GM23338 (cell line): ENCODE measurements around the gene RPL41. TPM values are rescaled to one million over a fixed set of nuclear protein-coding genes. Genes with fewer than 3 reads are reported as not detected.

Experiments used
- ATAC-seq: fragments of 200-7000 bp; cut with Tn5 transposase; 3 replicates; pipeline ENCODE4 v1.9.1; 2020
- DNase-seq: peaks from one replicate; pipeline ENCODE4 v3.0.0-alpha.2; 2015; ENCODE audit warnings: low spot score
- H2AFZ ChIP-seq: fragments of 200-600 bp; sonication (generic); 2 replicates; pipeline ENCODE4 v1.8.0; 2016; ENCODE audit warnings: antibody characterized with exemption, mild to moderate bottlenecking, moderate library complexity
- H3F3A ChIP-seq: fragments of 200-600 bp; sonication (generic); replicated peaks from 2 replicates; pipeline ENCODE4 v1.8.0; 2017; ENCODE audit warnings: antibody characterized with exemption, mixed run types, low read depth
- H3K27ac ChIP-seq: fragments of 200-600 bp; sonication (generic); 2 replicates; pipeline ENCODE4 v1.6.1; 2016; ENCODE audit warnings: low read depth
- H3K27me3 ChIP-seq: fragments of 200-600 bp; sonication (generic); 2 replicates; pipeline ENCODE4 v1.8.0; 2016; ENCODE audit warnings: mild to moderate bottlenecking, mixed run types, moderate library complexity; ENCODE audit not compliant: insufficient read depth
- H3K36me3 ChIP-seq: fragments of 200-600 bp; sonication (generic); 2 replicates; pipeline ENCODE4 v1.8.0; 2016; ENCODE audit warnings: mild to moderate bottlenecking; ENCODE audit not compliant: insufficient read depth
- H3K4me1 ChIP-seq: fragments of 200-600 bp; sonication (generic); 2 replicates; pipeline ENCODE4 v1.8.0; 2016; ENCODE audit warnings: mild to moderate bottlenecking, moderate library complexity; ENCODE audit not compliant: insufficient read depth
- H3K4me2 ChIP-seq: fragments of 200-600 bp; sonication (generic); 2 replicates; pipeline ENCODE4 v1.7.1; 2017; ENCODE audit warnings: mixed run types
- H3K4me3 ChIP-seq: fragments of 200-600 bp; sonication (generic); 2 replicates; pipeline ENCODE4 v1.6.1; 2016; ENCODE audit warnings: mixed run types
- H3K79me2 ChIP-seq: fragments of 200-600 bp; sonication (generic); replicated peaks from 2 replicates; pipeline ENCODE4 v1.8.0; 2017; ENCODE audit warnings: mild to moderate bottlenecking; ENCODE audit not compliant: insufficient read depth
- H3K9me2 ChIP-seq: fragments of 200-600 bp; sonication (generic); 2 replicates; pipeline ENCODE4 v1.8.0; 2017; ENCODE audit not compliant: insufficient read depth
- H4K20me1 ChIP-seq: fragments of 200-600 bp; sonication (generic); replicated peaks from 2 replicates; pipeline ENCODE4 v1.8.0; 2017; ENCODE audit warnings: mild to moderate bottlenecking; ENCODE audit not compliant: insufficient read depth
- H3K27ac Mint-ChIP-seq: 2 replicates; pipeline ENCODE4 v1.8.0; 2020; ENCODE audit warnings: inconsistent platforms, mild to moderate bottlenecking, moderate library complexity, mixed read lengths
- H3K27me3 Mint-ChIP-seq: 3 replicates; pipeline ENCODE4 v1.8.0; 2022; ENCODE audit warnings: low read depth, mild to moderate bottlenecking, moderate library complexity, mixed read lengths, inconsistent platforms; ENCODE audit not compliant: insufficient read depth, poor library complexity
- H3K36me3 Mint-ChIP-seq: 3 replicates; pipeline ENCODE4 v1.8.0; 2021; ENCODE audit warnings: low read depth, mild to moderate bottlenecking, inconsistent platforms, moderate library complexity, mixed read lengths
- H3K4me1 Mint-ChIP-seq: 3 replicates; pipeline ENCODE4 v1.8.0; 2020; ENCODE audit warnings: mild to moderate bottlenecking, inconsistent platforms, mixed read lengths
- H3K4me3 Mint-ChIP-seq: 3 replicates; pipeline ENCODE4 v1.8.0; 2021; ENCODE audit warnings: moderate library complexity, mild to moderate bottlenecking, inconsistent platforms, mixed read lengths
- H3K9me3 Mint-ChIP-seq: 3 replicates; pipeline ENCODE4 v1.8.0; 2020; ENCODE audit warnings: moderate library complexity, mild to moderate bottlenecking, inconsistent platforms, mixed read lengths
- CREB1 ChIP-seq: fragments of 250-450 bp; sonication (Bioruptor Pico); IDR thresholded peaks from 2 replicates; pipeline ENCODE4 v1.5.0; 2020; ENCODE audit warnings: low read depth, mild to moderate bottlenecking, moderate library complexity
- EZH2 ChIP-seq: fragments of 200-600 bp; sonication (generic); IDR thresholded peaks from one replicate; pipeline ENCODE4 v1.8.0; 2017; ENCODE audit warnings: antibody characterized with exemption, mild to moderate bottlenecking, low read depth; ENCODE audit not compliant: unreplicated experiment
- EZH2phosphoT487 ChIP-seq: fragments of 200-600 bp; sonication (generic); IDR thresholded peaks from one replicate; pipeline ENCODE4 v1.8.1; 2018; ENCODE audit warnings: antibody characterized with exemption; ENCODE audit not compliant: unreplicated experiment
- JUNB ChIP-seq: IDR thresholded peaks from one replicate; pipeline ENCODE4 v1.6.1; 2016; ENCODE audit warnings: antibody characterized with exemption; ENCODE audit not compliant: unreplicated experiment
- NANOG ChIP-seq: IDR thresholded peaks from 2 replicates; pipeline ENCODE4 v1.6.1; 2016; ENCODE audit warnings: antibody characterized with exemption, borderline replicate concordance
- STAT1 ChIP-seq: IDR thresholded peaks from one replicate; pipeline ENCODE4 v1.6.1; 2016; ENCODE audit warnings: antibody characterized with exemption; ENCODE audit not compliant: unreplicated experiment
- ZNF331 ChIP-seq: fragments of 250-450 bp; sonication (Bioruptor Pico); IDR thresholded peaks from 2 replicates; pipeline ENCODE4 v1.5.0; 2020; ENCODE audit warnings: low read depth, mild to moderate bottlenecking, moderate library complexity
- polyA plus RNA-seq: library from polyadenylated mRNA; unstranded; fragments of >200 nt; fragmentation: Nextera tagmentation; extraction: Ambion mirVana; gene quantifications from 2 replicates; pipeline ENCODE4 v1.2.1, GENCODE V29; 2016
- total RNA-seq: library from RNA; depleted of rRNA; stranded (reverse); fragments of >200 nt; shearing (Covaris generic); gene quantifications from 2 replicates; pipeline ENCODE4 v1.2.3, GENCODE V29; 2014
- TF ChIP-seq, protein P1 (sequence below): fragments of 250-450 bp; sonication (Bioruptor Pico); IDR thresholded peaks from 2 replicates; pipeline ENCODE4 v1.5.0; 2020; ENCODE audit warnings: mild to moderate bottlenecking, moderate library complexity
- TF ChIP-seq, protein P2 (sequence below), 2 experiments: fragments of 200-600 bp in 1 of 2; sonication (generic) in 1 of 2; conservative IDR thresholded peaks; 2 replicates each; pipeline versions ENCODE4 v1.5.1 to v1.6.1; 2016 to 2017; ENCODE audit warnings: antibody characterized with exemption in 2 of 2, low read depth in 2 of 2, mild to moderate bottlenecking in 2 of 2, moderate library complexity in 1 of 2
- TF ChIP-seq, protein P3 (sequence below): IDR thresholded peaks from one replicate; pipeline ENCODE4 v1.6.1; 2018; ENCODE audit warnings: antibody characterized with exemption; ENCODE audit not compliant: unreplicated experiment

The RPL41 gene
- total and polyA plus RNA-seq, 2 experiments from 2014 or later, result 2,039 to 3,875 TPM

DNA sequence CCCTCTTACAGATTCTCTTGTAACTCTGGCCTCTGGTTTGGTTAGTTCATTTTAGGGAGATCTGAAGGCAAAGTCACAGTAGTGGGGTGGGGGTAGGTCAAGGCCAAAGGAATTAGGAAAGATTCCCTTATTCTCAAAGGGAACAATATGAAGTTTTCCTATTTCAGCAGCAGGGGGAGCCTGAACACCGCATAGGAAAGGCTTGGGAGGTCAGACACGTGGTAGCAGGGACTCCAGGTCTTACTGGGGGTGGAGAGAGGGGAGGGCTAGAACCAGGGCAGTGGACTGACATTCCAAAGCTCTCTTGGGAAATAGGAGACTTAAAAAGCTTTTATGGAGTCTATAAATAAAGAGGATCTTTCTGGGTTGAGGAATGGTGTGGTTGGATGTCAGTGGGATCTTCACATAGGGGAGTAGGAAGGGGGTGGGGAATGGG, 2.9 kb downstream of the RPL41 start (continued):
- TF ChIP-seq, protein P1, sequence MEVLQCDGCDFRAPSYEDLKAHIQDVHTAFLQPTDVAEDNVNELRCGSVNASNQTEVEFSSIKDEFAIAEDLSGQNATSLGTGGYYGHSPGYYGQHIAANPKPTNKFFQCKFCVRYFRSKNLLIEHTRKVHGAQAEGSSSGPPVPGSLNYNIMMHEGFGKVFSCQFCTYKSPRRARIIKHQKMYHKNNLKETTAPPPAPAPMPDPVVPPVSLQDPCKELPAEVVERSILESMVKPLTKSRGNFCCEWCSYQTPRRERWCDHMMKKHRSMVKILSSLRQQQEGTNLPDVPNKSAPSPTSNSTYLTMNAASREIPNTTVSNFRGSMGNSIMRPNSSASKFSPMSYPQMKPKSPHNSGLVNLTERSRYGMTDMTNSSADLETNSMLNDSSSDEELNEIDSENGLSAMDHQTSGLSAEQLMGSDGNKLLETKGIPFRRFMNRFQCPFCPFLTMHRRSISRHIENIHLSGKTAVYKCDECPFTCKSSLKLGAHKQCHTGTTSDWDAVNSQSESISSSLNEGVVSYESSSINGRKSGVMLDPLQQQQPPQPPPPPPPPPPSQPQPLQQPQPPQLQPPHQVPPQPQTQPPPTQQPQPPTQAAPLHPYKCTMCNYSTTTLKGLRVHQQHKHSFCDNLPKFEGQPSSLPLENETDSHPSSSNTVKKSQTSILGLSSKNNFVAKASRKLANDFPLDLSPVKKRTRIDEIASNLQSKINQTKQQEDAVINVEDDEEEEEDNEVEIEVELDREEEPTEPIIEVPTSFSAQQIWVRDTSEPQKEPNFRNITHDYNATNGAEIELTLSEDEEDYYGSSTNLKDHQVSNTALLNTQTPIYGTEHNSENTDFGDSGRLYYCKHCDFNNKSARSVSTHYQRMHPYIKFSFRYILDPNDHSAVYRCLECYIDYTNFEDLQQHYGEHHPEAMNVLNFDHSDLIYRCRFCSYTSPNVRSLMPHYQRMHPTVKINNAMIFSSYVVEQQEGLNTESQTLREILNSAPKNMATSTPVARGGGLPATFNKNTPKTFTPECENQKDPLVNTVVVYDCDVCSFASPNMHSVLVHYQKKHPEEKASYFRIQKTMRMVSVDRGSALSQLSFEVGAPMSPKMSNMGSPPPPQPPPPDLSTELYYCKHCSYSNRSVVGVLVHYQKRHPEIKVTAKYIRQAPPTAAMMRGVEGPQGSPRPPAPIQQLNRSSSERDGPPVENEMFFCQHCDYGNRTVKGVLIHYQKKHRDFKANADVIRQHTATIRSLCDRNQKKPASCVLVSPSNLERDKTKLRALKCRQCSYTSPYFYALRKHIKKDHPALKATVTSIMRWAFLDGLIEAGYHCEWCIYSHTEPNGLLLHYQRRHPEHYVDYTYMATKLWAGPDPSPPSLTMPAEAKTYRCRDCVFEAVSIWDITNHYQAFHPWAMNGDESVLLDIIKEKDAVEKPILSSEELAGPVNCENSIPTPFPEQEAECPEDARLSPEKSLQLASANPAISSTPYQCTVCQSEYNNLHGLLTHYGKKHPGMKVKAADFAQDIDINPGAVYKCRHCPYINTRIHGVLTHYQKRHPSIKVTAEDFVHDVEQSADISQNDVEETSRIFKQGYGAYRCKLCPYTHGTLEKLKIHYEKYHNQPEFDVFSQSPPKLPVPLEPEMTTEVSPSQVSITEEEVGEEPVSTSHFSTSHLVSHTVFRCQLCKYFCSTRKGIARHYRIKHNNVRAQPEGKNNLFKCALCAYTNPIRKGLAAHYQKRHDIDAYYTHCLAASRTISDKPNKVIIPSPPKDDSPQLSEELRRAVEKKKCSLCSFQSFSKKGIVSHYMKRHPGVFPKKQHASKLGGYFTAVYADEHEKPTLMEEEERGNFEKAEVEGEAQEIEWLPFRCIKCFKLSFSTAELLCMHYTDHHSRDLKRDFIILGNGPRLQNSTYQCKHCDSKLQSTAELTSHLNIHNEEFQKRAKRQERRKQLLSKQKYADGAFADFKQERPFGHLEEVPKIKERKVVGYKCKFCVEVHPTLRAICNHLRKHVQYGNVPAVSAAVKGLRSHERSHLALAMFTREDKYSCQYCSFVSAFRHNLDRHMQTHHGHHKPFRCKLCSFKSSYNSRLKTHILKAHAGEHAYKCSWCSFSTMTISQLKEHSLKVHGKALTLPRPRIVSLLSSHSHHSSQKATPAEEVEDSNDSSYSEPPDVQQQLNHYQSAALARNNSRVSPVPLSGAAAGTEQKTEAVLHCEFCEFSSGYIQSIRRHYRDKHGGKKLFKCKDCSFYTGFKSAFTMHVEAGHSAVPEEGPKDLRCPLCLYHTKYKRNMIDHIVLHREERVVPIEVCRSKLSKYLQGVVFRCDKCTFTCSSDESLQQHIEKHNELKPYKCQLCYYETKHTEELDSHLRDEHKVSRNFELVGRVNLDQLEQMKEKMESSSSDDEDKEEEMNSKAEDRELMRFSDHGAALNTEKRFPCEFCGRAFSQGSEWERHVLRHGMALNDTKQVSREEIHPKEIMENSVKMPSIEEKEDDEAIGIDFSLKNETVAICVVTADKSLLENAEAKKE (CRISPR knock-in tag), result no peak
- TF ChIP-seq STAT1 (no peak), EZH2phosphoT487 (no peak)
- TF ChIP-seq, protein P2, sequence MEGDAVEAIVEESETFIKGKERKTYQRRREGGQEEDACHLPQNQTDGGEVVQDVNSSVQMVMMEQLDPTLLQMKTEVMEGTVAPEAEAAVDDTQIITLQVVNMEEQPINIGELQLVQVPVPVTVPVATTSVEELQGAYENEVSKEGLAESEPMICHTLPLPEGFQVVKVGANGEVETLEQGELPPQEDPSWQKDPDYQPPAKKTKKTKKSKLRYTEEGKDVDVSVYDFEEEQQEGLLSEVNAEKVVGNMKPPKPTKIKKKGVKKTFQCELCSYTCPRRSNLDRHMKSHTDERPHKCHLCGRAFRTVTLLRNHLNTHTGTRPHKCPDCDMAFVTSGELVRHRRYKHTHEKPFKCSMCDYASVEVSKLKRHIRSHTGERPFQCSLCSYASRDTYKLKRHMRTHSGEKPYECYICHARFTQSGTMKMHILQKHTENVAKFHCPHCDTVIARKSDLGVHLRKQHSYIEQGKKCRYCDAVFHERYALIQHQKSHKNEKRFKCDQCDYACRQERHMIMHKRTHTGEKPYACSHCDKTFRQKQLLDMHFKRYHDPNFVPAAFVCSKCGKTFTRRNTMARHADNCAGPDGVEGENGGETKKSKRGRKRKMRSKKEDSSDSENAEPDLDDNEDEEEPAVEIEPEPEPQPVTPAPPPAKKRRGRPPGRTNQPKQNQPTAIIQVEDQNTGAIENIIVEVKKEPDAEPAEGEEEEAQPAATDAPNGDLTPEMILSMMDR (conservative IDR thresholded peaks at IDR 0.05; ENCODE audit: low read depth in 2 of 2), result peak; percentile 82 to 92

DNA sequence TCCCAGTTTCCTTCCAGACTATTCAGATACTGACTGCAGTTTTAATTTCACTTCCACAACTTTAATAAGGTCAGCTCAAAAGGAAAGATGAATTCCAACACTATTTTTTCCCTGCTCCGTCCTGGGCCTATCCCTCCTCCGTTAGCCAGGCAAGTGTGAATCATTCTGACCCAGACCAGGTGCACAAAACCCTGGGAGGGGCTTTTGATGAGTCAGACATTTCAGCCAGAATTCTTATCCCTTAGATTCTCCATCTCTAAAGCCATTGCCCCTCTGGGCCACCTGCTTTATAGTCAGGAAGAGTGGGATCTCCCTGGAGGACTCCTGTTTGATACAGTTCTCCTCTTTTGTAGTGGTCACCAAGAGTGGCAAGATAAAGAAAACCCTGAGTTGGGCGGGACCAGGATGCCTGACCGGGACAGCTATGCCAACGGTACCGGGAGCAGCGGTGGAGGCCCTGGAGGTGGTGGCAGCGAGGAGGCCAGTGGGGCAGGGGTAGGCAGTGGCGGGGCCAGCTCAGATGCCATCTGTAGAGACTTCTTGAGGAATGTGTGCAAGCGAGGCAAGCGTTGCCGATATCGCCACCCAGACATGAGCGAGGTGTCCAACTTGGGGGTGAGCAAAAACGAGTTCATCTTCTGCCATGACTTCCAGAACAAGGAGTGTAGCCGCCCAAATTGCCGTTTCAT, 3.9 kb downstream of the RPL41 start:
- Mint-ChIP-seq H3K9me3 (peaks cover 6% of the 10 kb centered on the region; the same call in 2 of the 3 replicates), H3K4me3 (peak overlapping the region; percentile 37; the same call in 1 of the 3 replicates), H3K27me3 (peaks cover 19% of the 10 kb centered on the region), H3K27ac (no peak overlapping the region), H3K36me3 (peaks cover 33% of the 10 kb centered on the region), H3K4me1 (peaks cover 18% of the 10 kb centered on the region)
- H3K79me2 ChIP-seq, result peaks cover 12% of the 10 kb centered on the region
- H3K9me2 ChIP-seq, result no peaks in the 10 kb centered on the region
- no peaks in the 10 kb centered on the region for H3K27me3 ChIP-seq
- H2AFZ ChIP-seq, result no peak overlapping the region
- peaks cover 10% of the 10 kb centered on the region for H3K4me1 ChIP-seq
- no peak overlapping the region for H3K4me2 ChIP-seq
- H4K20me1 ChIP-seq, result no peaks in the 10 kb centered on the region
- peaks cover 18% of the 10 kb centered on the region for H3F3A ChIP-seq
- peaks cover 4% of the 10 kb centered on the region; the same call in 1 of the 2 replicates for H3K36me3 ChIP-seq
- ATAC-seq (no peak), DNase-seq (no peak)
- H3K4me3 ChIP-seq, result peak overlapping the region; percentile 20; the same call in 1 of the 2 replicates
- H3K27ac ChIP-seq, result no peak overlapping the region
- TF ChIP-seq EZH2, result no peak
- TF ChIP-seq, protein P2 (conservative IDR thresholded peaks at IDR 0.05; ENCODE audit: low read depth in 2 of 2), result no peak
- TF ChIP-seq JUNB, result no peak
- no peak for TF ChIP-seq NANOG
- no peak for TF ChIP-seq CREB1
- no peak for TF ChIP-seq EZH2phosphoT487
- TF ChIP-seq ZNF331 (CRISPR knock-in tag), result no peak
- TF ChIP-seq, protein P3, sequence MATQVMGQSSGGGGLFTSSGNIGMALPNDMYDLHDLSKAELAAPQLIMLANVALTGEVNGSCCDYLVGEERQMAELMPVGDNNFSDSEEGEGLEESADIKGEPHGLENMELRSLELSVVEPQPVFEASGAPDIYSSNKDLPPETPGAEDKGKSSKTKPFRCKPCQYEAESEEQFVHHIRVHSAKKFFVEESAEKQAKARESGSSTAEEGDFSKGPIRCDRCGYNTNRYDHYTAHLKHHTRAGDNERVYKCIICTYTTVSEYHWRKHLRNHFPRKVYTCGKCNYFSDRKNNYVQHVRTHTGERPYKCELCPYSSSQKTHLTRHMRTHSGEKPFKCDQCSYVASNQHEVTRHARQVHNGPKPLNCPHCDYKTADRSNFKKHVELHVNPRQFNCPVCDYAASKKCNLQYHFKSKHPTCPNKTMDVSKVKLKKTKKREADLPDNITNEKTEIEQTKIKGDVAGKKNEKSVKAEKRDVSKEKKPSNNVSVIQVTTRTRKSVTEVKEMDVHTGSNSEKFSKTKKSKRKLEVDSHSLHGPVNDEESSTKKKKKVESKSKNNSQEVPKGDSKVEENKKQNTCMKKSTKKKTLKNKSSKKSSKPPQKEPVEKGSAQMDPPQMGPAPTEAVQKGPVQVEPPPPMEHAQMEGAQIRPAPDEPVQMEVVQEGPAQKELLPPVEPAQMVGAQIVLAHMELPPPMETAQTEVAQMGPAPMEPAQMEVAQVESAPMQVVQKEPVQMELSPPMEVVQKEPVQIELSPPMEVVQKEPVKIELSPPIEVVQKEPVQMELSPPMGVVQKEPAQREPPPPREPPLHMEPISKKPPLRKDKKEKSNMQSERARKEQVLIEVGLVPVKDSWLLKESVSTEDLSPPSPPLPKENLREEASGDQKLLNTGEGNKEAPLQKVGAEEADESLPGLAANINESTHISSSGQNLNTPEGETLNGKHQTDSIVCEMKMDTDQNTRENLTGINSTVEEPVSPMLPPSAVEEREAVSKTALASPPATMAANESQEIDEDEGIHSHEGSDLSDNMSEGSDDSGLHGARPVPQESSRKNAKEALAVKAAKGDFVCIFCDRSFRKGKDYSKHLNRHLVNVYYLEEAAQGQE, result no peak
